ENCODE measurements around the gene FGF6.

GRCh38 chr12:4434301-4434700 lies 11.3 kb downstream of the FGF6 start:
- TF ChIP-seq EP300 (IDR thresholded peaks at IDR 0.05) = no peak
- no peak for TF ChIP-seq CTCF (IDR thresholded peaks at IDR 0.05)
- TF ChIP-seq POLR2A (IDR thresholded peaks at IDR 0.05) = no peak
